ENCODE measurements around the gene SLC35B2.

DNA sequence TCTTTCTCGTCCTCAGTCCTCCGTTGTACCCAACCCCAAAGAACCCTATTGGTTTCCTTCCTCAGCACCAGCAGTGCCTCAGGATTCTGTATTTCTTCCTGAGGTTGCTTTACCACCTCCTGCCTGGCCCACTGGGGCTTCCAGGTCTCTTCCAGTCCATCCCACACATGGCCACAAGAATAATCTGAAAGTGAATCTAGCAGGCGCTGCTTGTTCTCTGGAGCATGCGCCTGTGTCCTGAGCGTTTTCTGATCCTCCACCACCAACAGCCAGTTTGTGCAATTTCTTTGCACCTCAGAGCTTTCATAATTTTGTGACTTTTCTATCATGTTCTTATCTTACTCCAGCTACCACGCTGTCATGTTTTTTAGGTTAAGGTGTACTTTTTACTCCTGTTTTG, 22.1 kb downstream of the SLC35B2 start:
- TF ChIP-seq CTCF (IDR thresholded peaks at IDR 0.05; ENCODE audit: low read depth, low read length, missing input control) = no peak
- TF ChIP-seq SP1 (IDR thresholded peaks at IDR 0.05) = no peak
- no peak for TF ChIP-seq TAF1 (conservative IDR thresholded peaks at IDR 0.05)
- no peak for TF ChIP-seq HNF4A (conservative IDR thresholded peaks at IDR 0.05)
- TF ChIP-seq GABPA (IDR thresholded peaks at IDR 0.05 in 1 of 2, conservative IDR thresholded peaks at IDR 0.05 in 1 of 2) = no peak
